A549 (cell line): ENCODE data around the gene ZNF397. TPM values are rescaled to one million over a fixed set of nuclear protein-coding genes. Genes with fewer than 3 reads are reported as not detected.

Experiments
- ATAC-seq, 2 experiments: fragments of 200-7000 bp in 1 of 2; fragments of >200 bp in 1 of 2; cut with Nextera tagmentation in 1 of 2; cut with Tn5 transposase in 1 of 2; 3 replicates each; pipeline versions ENCODE4 v1.8.0 to v1.9.1; 2018 to 2020; ENCODE audit warnings: mild to moderate bottlenecking in 1 of 2, moderate library complexity in 1 of 2
- CTCF ChIA-PET: fragments of 300-600 bp; sonication (Branson Sonifier 250); formaldehyde crosslinking; extraction: SDS; loops from one replicate; lab custom pipeline; 2021; ENCODE audit warnings: antibody characterized with exemption, inconsistent platforms; lab: Yijun Ruan, JAX
- POLR2A ChIA-PET: fragments of 350-600 bp; formaldehyde crosslinking; extraction: SDS; loops from one replicate; lab custom pipeline; 2021; ENCODE audit warnings: antibody characterized with exemption, inconsistent platforms; lab: Yijun Ruan, JAX
- DNase-seq, 2 experiments: peaks; one replicate each; pipeline versions ENCODE4 v3.0.0 to v3.0.0-alpha.2; 2011 to 2016; ENCODE audit warnings: low read depth in 1 of 2, low spot score in 1 of 2
- FAIRE-seq: peaks from 2 replicates; lab custom pipeline; 2011; peaks lifted over from hg19 to GRCh38; lab: Jason Lieb, UNC
- H3K27ac ChIP-seq, 2 experiments: fragments of >200 bp; sonication (Bioruptor Twin); formaldehyde crosslinking; 3 replicates each; pipeline ENCODE4 v1.5.1; 2016 to 2017
- H3K4me1 ChIP-seq: fragments of >200 bp; sonication (Bioruptor Twin); formaldehyde crosslinking; 3 replicates; pipeline ENCODE4 v1.6.1; 2016
- H3K4me2 ChIP-seq: fragments of >200 bp; sonication (Bioruptor Twin); formaldehyde crosslinking; 3 replicates; pipeline ENCODE4 v1.6.1; 2016
- H3K4me3 ChIP-seq: fragments of >200 bp; sonication (Bioruptor Twin); formaldehyde crosslinking; 3 replicates; pipeline ENCODE4 v1.5.1; 2016
- H3K9me3 ChIP-seq: fragments of >200 bp; sonication (Bioruptor Twin); formaldehyde crosslinking; 3 replicates; pipeline ENCODE4 v1.6.1; 2016
- CHD2 ChIP-seq: fragments of 150-350 bp; IDR thresholded peaks from 2 replicates; pipeline ENCODE4 v1.6.1; 2014; ENCODE audit warnings: low read length; ENCODE audit not compliant: partially characterized antibody
- EP300 ChIP-seq, 2 experiments: fragments of >200 bp; sonication (Bioruptor Twin); formaldehyde crosslinking; IDR thresholded peaks; 2 replicates in 1 of 2; 3 replicates in 1 of 2; pipeline ENCODE4 v1.6.1; 2016 to 2017
- GATA3 ChIP-seq: IDR thresholded peaks from 2 replicates; pipeline ENCODE4 v1.6.1; 2012; ENCODE audit warnings: borderline replicate concordance
- HEYL ChIP-seq: fragments of 250-450 bp; sonication (Bioruptor Pico); IDR thresholded peaks from 2 replicates; pipeline ENCODE4 v1.8.0; 2021; ENCODE audit warnings: mild to moderate bottlenecking, moderate library complexity
- HOXB13 ChIP-seq: fragments of 250-450 bp; sonication (Bioruptor Pico); IDR thresholded peaks from 2 replicates; pipeline ENCODE4 v1.5.0; 2020; ENCODE audit warnings: low read depth, mild to moderate bottlenecking, moderate library complexity
- KDM1A ChIP-seq: fragments of 200-600 bp; sonication (generic); IDR thresholded peaks from 2 replicates; pipeline ENCODE4 v1.6.1; 2016; ENCODE audit warnings: low read depth, mild to moderate bottlenecking
- KDM5A ChIP-seq: fragments of 200-600 bp; sonication (generic); IDR thresholded peaks from 2 replicates; pipeline ENCODE4 v1.6.1; 2016; ENCODE audit warnings: antibody characterized with exemption, mild to moderate bottlenecking
- MAFK ChIP-seq: fragments of 450-650 bp; IDR thresholded peaks from 2 replicates; pipeline ENCODE4 v1.6.1; 2014; ENCODE audit not compliant: partially characterized antibody
- NPAS2 ChIP-seq: fragments of 250-450 bp; sonication (Bioruptor Pico); IDR thresholded peaks from 2 replicates; pipeline ENCODE4 v1.8.0; 2022; ENCODE audit warnings: mild to moderate bottlenecking, moderate library complexity, borderline replicate concordance
- PHF8 ChIP-seq: fragments of 200-600 bp; sonication (generic); IDR thresholded peaks from 2 replicates; pipeline ENCODE4 v1.6.1; 2016; ENCODE audit warnings: low read depth, mild to moderate bottlenecking, antibody characterized with exemption, moderate library complexity, borderline replicate concordance
- POLR2A ChIP-seq: IDR thresholded peaks from 2 replicates; pipeline ENCODE4 v1.6.1; 2012; ENCODE audit warnings: mild to moderate bottlenecking, low read length
- RAD21 ChIP-seq, 2 experiments: fragments of >200 bp in 1 of 2; sonication (Bioruptor Twin) in 1 of 2; formaldehyde crosslinking in 1 of 2; IDR thresholded peaks in 1 of 2; conservative IDR thresholded peaks in 1 of 2; 2 replicates in 1 of 2; 3 replicates in 1 of 2; pipeline ENCODE4 v1.6.1; 2012 to 2018; ENCODE audit warnings: inconsistent platforms in 1 of 2
- RARB ChIP-seq: fragments of 250-450 bp; sonication (Bioruptor Pico); IDR thresholded peaks from 2 replicates; pipeline ENCODE4 v1.8.0; 2021; ENCODE audit warnings: mild to moderate bottlenecking, moderate library complexity
- RCOR1 ChIP-seq: fragments of 150-350 bp; IDR thresholded peaks from 2 replicates; pipeline ENCODE4 v1.6.1; 2014; ENCODE audit warnings: antibody characterized with exemption, low read length, low read depth
- RFX5 ChIP-seq: fragments of 450-650 bp; IDR thresholded peaks from 2 replicates; pipeline ENCODE4 v1.7.1; 2014; ENCODE audit warnings: antibody characterized with exemption, mild to moderate bottlenecking, moderate library complexity
- SMC3 ChIP-seq: fragments of >200 bp; sonication (Bioruptor Twin); formaldehyde crosslinking; IDR thresholded peaks from 3 replicates; pipeline ENCODE4 v1.6.1; 2018; ENCODE audit warnings: inconsistent platforms
- TP53 ChIP-seq: fragments of 250-450 bp; sonication (Bioruptor Pico); IDR thresholded peaks from 2 replicates; pipeline ENCODE4 v1.5.0; 2021; ENCODE audit warnings: mild to moderate bottlenecking, moderate library complexity
- ZC3H11A ChIP-seq: fragments of 450-650 bp; IDR thresholded peaks from 2 replicates; pipeline ENCODE4 v1.6.1; 2014; ENCODE audit warnings: antibody characterized with exemption, mild to moderate bottlenecking
- ZSCAN20 ChIP-seq: fragments of 250-450 bp; sonication (Bioruptor Pico); IDR thresholded peaks from 2 replicates; pipeline ENCODE4 v1.8.0; 2022; ENCODE audit warnings: mild to moderate bottlenecking, moderate library complexity
- WGBS: methylation state at CpG from one replicate; pipeline ENCODE4 v1.1.6; 2017; ENCODE audit errors: missing lambda C conversion rate; 5-methylcytosine and 5-hydroxymethylcytosine counted together
- polyA plus RNA-seq, 4 experiments: library from polyadenylated mRNA; depleted of rRNA in 3 of 4; stranded (reverse); fragments of >200 nt; fragmentation: RNase III in 1 of 4; extraction: RNeasy Plus Mini Kit Qiagen cat#74134 plus additional on column Dnase treatment in 1 of 4; gene quantifications; 2 replicates in 3 of 4; 3 replicates in 1 of 4; pipeline ENCODE4 v1.2.3, GENCODE V29; 2011 to 2017
- TF ChIP-seq, protein P1 (sequence below): fragments of 150-350 bp; IDR thresholded peaks from 2 replicates; pipeline ENCODE4 v1.6.1; 2014; ENCODE audit warnings: low read depth, mild to moderate bottlenecking, low read length
- TF ChIP-seq, protein P2 (sequence below): fragments of 250-450 bp; sonication (Bioruptor Pico); IDR thresholded peaks from 2 replicates; pipeline ENCODE4 v1.5.0; 2021; ENCODE audit warnings: mild to moderate bottlenecking, moderate library complexity, borderline replicate concordance
- TF ChIP-seq, protein P3 (sequence below): fragments of >200 bp; sonication (Bioruptor Twin); formaldehyde crosslinking; IDR thresholded peaks from 2 replicates; pipeline ENCODE4 v1.6.1; 2016
- TF ChIP-seq, protein P4 (sequence below): IDR thresholded peaks from 2 replicates; pipeline ENCODE4 v1.6.1; 2012

ZNF397 gene
- polyA plus RNA-seq, 2 of the 4 experiments (the other 2 are of a cell fraction): 7.9 to 8.0 TPM

DNA sequence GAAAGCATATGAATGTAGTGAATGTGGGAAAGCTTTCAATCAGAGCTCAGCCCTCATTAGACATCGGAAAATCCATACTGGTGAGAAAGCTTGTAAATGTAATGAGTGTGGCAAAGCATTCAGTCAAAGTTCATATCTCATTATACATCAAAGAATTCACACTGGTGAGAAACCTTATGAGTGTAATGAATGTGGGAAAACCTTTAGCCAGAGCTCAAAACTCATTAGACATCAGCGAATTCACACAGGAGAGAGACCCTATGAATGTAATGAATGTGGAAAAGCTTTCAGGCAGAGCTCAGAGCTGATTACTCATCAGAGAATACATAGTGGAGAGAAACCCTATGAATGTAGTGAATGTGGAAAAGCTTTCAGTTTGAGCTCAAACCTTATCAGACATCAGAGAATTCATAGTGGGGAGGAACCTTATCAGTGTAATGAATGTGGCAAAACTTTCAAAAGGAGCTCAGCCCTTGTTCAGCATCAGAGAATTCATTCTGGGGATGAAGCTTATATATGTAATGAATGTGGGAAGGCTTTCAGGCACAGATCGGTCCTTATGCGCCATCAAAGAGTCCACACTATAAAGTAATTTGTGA lies 5.0 kb downstream of the ZNF397 start:
- Histone ChIP-seq H3K4me2 (no peak overlapping the region), H3K27ac (no peak overlapping the region), H3K4me3 (no peak overlapping the region), H3K4me1 (no peaks in the 10 kb centered on the region), H3K9me3 (peaks cover 90% of the 10 kb centered on the region)
- ChIA-PET CTCF (interaction anchor here (1.3 kb wide), 1 partner anchor 15 kb away, joined by 4 read pairs; no protein-coding TSS in a partner anchor), POLR2A (interaction anchor here (1.2 kb wide), 1 partner anchor 44 kb away, joined by 5 read pairs; the partner anchor contains the start of gene ZSCAN30)
- no peak for DNase-seq
- ATAC-seq: no peak
- TF ChIP-seq, protein P1, sequence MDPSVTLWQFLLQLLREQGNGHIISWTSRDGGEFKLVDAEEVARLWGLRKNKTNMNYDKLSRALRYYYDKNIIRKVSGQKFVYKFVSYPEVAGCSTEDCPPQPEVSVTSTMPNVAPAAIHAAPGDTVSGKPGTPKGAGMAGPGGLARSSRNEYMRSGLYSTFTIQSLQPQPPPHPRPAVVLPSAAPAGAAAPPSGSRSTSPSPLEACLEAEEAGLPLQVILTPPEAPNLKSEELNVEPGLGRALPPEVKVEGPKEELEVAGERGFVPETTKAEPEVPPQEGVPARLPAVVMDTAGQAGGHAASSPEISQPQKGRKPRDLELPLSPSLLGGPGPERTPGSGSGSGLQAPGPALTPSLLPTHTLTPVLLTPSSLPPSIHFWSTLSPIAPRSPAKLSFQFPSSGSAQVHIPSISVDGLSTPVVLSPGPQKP: no peak
- TF ChIP-seq PHF8 (no peak), ZSCAN20 (CRISPR knock-in tag) (no peak), KDM5A (no peak), NPAS2 (CRISPR knock-in tag) (no peak), EP300 (IDR thresholded peaks at IDR 0.05) (no peak)
- TF ChIP-seq, protein P2, sequence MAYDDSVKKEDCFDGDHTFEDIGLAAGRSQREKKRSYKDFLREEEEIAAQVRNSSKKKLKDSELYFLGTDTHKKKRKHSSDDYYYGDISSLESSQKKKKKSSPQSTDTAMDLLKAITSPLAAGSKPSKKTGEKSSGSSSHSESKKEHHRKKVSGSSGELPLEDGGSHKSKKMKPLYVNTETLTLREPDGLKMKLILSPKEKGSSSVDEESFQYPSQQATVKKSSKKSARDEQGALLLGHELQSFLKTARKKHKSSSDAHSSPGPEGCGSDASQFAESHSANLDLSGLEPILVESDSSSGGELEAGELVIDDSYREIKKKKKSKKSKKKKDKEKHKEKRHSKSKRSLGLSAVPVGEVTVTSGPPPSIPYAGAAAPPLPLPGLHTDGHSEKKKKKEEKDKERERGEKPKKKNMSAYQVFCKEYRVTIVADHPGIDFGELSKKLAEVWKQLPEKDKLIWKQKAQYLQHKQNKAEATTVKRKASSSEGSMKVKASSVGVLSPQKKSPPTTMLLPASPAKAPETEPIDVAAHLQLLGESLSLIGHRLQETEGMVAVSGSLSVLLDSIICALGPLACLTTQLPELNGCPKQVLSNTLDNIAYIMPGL: no peak
- no peak for FAIRE-seq
- 93% methylated on average over 4 of the region's 4 CpGs for WGBS

DNA sequence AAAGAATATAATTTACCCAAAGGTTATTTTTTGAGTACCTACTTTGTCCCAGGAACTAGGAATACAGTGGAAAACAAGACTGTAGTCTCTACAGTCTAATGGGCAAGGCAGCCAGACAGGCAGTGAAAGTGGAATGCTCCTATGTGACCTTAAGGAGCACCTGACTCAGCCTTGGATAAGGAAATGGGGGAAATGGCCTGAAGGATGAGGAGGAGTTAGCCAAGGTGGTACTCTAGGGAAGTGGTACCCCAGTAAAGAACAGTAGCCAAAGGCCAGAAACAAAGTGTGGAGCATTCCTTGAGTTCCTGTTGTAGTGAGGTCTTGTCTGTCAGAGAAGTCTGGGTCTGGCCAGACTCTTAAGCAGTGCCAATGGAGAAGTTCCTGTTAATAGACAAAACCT lies 6.0 kb downstream of the ZNF397 start:
- ATAC-seq: no peak
- H3K4me1 ChIP-seq: no peaks in the 10 kb centered on the region
- CTCF ChIA-PET: no interaction called here
- no peak for FAIRE-seq
- no peak for TF ChIP-seq HOXB13 (CRISPR knock-in tag)
- TF ChIP-seq, protein P1: no peak
- TF ChIP-seq ZC3H11A: no peak
- TF ChIP-seq RFX5: no peak
- TF ChIP-seq PHF8: no peak
- TF ChIP-seq TP53 (CRISPR knock-in tag): no peak
- TF ChIP-seq KDM5A: no peak
- TF ChIP-seq GATA3: no peak
- no peak for TF ChIP-seq MAFK
- TF ChIP-seq, all 56 proteins: peak for 0
- DNase-seq: no peak
- POLR2A ChIA-PET: no interaction called here
- H3K27ac ChIP-seq: no peak overlapping the region
- peaks cover 94% of the 10 kb centered on the region for H3K9me3 ChIP-seq
- no peak overlapping the region for H3K4me3 ChIP-seq
- H3K4me2 ChIP-seq: no peak overlapping the region

DNA sequence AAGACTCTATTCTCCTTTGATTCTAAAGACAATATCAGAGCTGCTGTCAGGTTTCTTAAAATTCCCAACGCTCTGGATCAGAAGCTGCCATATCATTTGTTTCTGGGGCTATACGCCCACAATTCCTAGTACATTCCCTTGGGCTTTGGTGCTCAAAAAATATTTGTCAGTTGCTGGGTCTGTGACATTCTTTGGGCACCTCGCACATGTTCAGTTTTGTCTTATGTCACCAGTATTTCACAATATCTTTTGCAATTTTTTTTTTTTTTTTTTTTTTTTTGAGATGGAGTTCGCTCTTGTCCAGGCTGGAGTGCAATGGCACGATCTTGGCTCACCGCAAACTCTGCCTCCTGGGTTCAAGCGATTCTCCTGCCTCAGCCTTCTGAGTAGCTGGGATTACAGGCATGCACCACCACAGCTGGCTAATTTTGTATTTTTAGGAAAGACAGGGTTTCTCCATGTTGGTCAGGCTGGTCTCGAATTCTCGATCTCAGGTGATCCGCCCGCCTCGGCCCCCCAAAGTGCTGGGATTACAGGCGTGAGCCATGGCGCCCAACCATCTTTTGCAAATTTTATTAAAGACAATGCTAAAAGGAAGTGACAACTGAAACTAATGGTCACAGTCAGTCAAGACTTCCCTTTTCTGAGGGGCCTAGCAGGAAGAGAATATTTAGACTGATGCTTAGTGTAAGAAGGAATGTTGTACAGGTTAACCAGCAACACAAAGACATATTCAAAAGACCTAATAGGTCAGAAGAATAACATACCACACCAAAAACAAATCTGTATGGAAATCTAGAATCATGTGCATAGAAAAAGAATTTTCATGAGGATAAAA lies 6.8 kb downstream of the ZNF397 start:
- ChIA-PET POLR2A (no interaction called here), CTCF (no interaction called here)
- DNase-seq: no peak

More for the DNA sequence above, 6.8 kb downstream of the ZNF397 start:
- Histone ChIP-seq H3K4me1 (no peaks in the 10 kb centered on the region), H3K27ac (no peak overlapping the region)
- FAIRE-seq: no peak
- 97% methylated on average over 10 of the region's 14 CpGs for WGBS
- no peak for TF ChIP-seq ZSCAN20 (CRISPR knock-in tag)
- TF ChIP-seq, protein P3, sequence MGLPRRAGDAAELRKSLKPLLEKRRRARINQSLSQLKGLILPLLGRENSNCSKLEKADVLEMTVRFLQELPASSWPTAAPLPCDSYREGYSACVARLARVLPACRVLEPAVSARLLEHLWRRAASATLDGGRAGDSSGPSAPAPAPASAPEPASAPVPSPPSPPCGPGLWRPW: no peak
- TF ChIP-seq, protein P4, sequence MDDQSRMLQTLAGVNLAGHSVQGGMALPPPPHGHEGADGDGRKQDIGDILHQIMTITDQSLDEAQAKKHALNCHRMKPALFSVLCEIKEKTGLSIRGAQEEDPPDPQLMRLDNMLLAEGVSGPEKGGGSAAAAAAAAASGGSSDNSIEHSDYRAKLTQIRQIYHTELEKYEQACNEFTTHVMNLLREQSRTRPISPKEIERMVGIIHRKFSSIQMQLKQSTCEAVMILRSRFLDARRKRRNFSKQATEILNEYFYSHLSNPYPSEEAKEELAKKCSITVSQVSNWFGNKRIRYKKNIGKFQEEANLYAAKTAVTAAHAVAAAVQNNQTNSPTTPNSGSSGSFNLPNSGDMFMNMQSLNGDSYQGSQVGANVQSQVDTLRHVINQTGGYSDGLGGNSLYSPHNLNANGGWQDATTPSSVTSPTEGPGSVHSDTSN: no peak
- no peak for TF ChIP-seq HEYL (CRISPR knock-in tag)
- TF ChIP-seq RCOR1: no peak
- no peak for TF ChIP-seq HOXB13 (CRISPR knock-in tag)
- TF ChIP-seq RAD21 (conservative IDR thresholded peaks at IDR 0.05 in 1 of 2, IDR thresholded peaks at IDR 0.05 in 1 of 2): no peak
- no peak for TF ChIP-seq NPAS2 (CRISPR knock-in tag)
- no peak for TF ChIP-seq RARB
- TF ChIP-seq POLR2A: no peak
- TF ChIP-seq KDM1A: no peak
- no peak for TF ChIP-seq SMC3
- no peak for TF ChIP-seq CHD2
- no peak for TF ChIP-seq EP300 (IDR thresholded peaks at IDR 0.05)
- TF ChIP-seq PHF8: no peak
- TF ChIP-seq, all 56 proteins: peak for 0
- H3K4me3 ChIP-seq: no peak overlapping the region
- peaks cover 94% of the 10 kb centered on the region for H3K9me3 ChIP-seq
- no peak overlapping the region for H3K4me2 ChIP-seq
- no peak for ATAC-seq
